Trophoblast cell (in vitro differentiated cells and primary cell): ENCODE measurements around the gene C1QTNF8.

ENCODE experiments used
- DNase-seq, 2 donors: peaks; one replicate each; pipeline ENCODE4 v3.0.0-alpha.2; 2016
- H2AFZ ChIP-seq: 2 replicates; pipeline ENCODE4 v1.6.1; 2013; ENCODE audit warnings: low read length, moderate library complexity, mild to moderate bottlenecking; ENCODE audit not compliant: insufficient read depth, poor library complexity
- H2AK5ac ChIP-seq: 2 replicates; pipeline ENCODE4 v1.6.1; 2013; ENCODE audit warnings: mild to moderate bottlenecking, low read length
- H2BK120ac ChIP-seq: 2 replicates; pipeline ENCODE4 v1.6.1; 2013; ENCODE audit warnings: low read length, mild to moderate bottlenecking, moderate library complexity; ENCODE audit not compliant: insufficient read depth, poor library complexity
- H2BK12ac ChIP-seq: 2 replicates; pipeline ENCODE4 v1.6.1; 2013; ENCODE audit warnings: mild to moderate bottlenecking, low read length, moderate library complexity
- H2BK5ac ChIP-seq: 2 replicates; pipeline ENCODE4 v1.6.1; 2013; ENCODE audit warnings: low read length, low read depth, moderate library complexity, mild to moderate bottlenecking; ENCODE audit not compliant: poor library complexity
- H3K14ac ChIP-seq: 2 replicates; pipeline ENCODE4 v1.6.1; 2013; ENCODE audit warnings: mild to moderate bottlenecking, low read length
- H3K18ac ChIP-seq: 2 replicates; pipeline ENCODE4 v1.6.1; 2013; ENCODE audit warnings: mild to moderate bottlenecking, low read length
- H3K23ac ChIP-seq: 2 replicates; pipeline ENCODE4 v1.6.1; 2013; ENCODE audit warnings: low read length
- H3K27ac ChIP-seq: 2 replicates; pipeline ENCODE4 v1.5.1; 2013; ENCODE audit warnings: low read depth, mild to moderate bottlenecking, inconsistent platforms, low read length, moderate library complexity
- H3K27me3 ChIP-seq: 2 replicates; pipeline ENCODE4 v1.6.1; 2013; ENCODE audit warnings: inconsistent platforms, mild to moderate bottlenecking, low read length, moderate library complexity; ENCODE audit not compliant: insufficient read depth
- H3K36me3 ChIP-seq, 2 experiments: 1 replicate in 1 of 2; 2 replicates in 1 of 2; pipeline ENCODE4 v1.6.1; 2013; ENCODE audit warnings: low read length in 2 of 2, mild to moderate bottlenecking in 2 of 2, moderate library complexity in 1 of 2; ENCODE audit not compliant: insufficient read depth in 2 of 2, control insufficient read depth in 1 of 2
- H3K4ac ChIP-seq: 2 replicates; pipeline ENCODE4 v1.6.1; 2013; ENCODE audit warnings: low read depth, mild to moderate bottlenecking, low read length, moderate library complexity
- H3K4me1 ChIP-seq, 2 experiments: 1 replicate in 1 of 2; 2 replicates in 1 of 2; pipeline ENCODE4 v1.6.1; 2013; ENCODE audit warnings: low read length in 2 of 2, mild to moderate bottlenecking in 2 of 2, moderate library complexity in 1 of 2; ENCODE audit not compliant: insufficient read depth in 2 of 2, control insufficient read depth in 1 of 2
- H3K4me2 ChIP-seq: 2 replicates; pipeline ENCODE4 v1.6.1; 2013; ENCODE audit warnings: inconsistent platforms, mild to moderate bottlenecking, low read length, moderate library complexity
- H3K4me3 ChIP-seq: 2 replicates; pipeline ENCODE4 v1.5.1; 2013; ENCODE audit warnings: mild to moderate bottlenecking, low read depth, low read length, inconsistent platforms
- H3K79me1 ChIP-seq: one replicate; pipeline ENCODE4 v1.6.1; 2013; ENCODE audit warnings: low read length
- H3K79me2 ChIP-seq: 2 replicates; pipeline ENCODE4 v1.6.1; 2013; ENCODE audit warnings: low read length, mild to moderate bottlenecking; ENCODE audit not compliant: control insufficient read depth, insufficient read depth, poor library complexity
- H3K9ac ChIP-seq: 2 replicates; pipeline ENCODE4 v1.6.1; 2013; ENCODE audit warnings: mild to moderate bottlenecking, low read length
- H3K9me3 ChIP-seq: 2 replicates; pipeline ENCODE4 v1.6.1; 2013; ENCODE audit warnings: low read depth, mild to moderate bottlenecking, control low read depth, inconsistent platforms, low read length; ENCODE audit not compliant: insufficient read depth
- H4K12ac ChIP-seq: 2 replicates; pipeline ENCODE4 v1.6.1; 2013; ENCODE audit warnings: low read depth, mild to moderate bottlenecking, low read length, moderate library complexity
- H4K8ac ChIP-seq: 2 replicates; pipeline ENCODE4 v1.6.1; 2013; ENCODE audit warnings: low read depth, mild to moderate bottlenecking, low read length, moderate library complexity
- H4K91ac ChIP-seq: one replicate; pipeline ENCODE4 v1.6.1; 2013; ENCODE audit warnings: low read depth, mild to moderate bottlenecking, low read length, moderate library complexity
- WGBS: extraction: QIAGEN DNeasy Blood & Tissue Kit; methylation state at CpG from one replicate; pipeline ENCODE4 v1.1.7; 2013; ENCODE audit warnings: missing lambda C conversion rate; ENCODE audit not compliant: insufficient read length, insufficient coverage; ENCODE audit errors: extremely low coverage; 5-methylcytosine and 5-hydroxymethylcytosine counted together

C1QTNF8 gene

DNA sequence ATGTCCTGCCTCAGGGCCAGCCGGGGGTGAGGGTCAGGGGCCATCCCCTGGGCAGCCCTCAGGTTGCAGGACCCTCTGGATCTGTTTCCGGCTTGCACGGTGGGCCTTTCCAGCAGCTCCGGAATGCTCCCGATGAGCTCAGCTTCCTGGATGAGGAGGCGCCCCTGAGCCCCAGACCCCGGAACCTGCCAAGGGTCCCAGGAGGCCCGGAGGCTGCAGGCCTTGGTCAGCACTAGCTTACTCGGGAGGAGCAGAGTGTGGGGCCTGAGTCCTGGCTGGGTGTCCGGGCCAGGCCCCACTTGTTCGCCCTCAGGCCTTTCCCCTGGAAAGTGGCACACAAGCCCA, 7.6 kb upstream of the C1QTNF8 start:
- Histone ChIP-seq H2AK5ac (no peak overlapping the region), H3K23ac (no peak overlapping the region), H2BK120ac (no peak overlapping the region), H2BK5ac (no peak overlapping the region), H3K4me2 (no peak overlapping the region), H3K79me1 (peaks cover 3% of the 10 kb centered on the region), H3K18ac (no peak overlapping the region), H2AFZ (no peak overlapping the region), H3K79me2 (no peaks in the 10 kb centered on the region), H4K8ac (no peak overlapping the region), H3K9me3 (no peaks in the 10 kb centered on the region), H3K4me3 (no peak overlapping the region), H3K27ac (no peak overlapping the region), H3K27me3 (no peaks in the 10 kb centered on the region), H3K14ac (no peak overlapping the region), H3K36me3 (no peaks in the 10 kb centered on the region), H2BK12ac (no peak overlapping the region), H4K91ac (no peak overlapping the region), H3K9ac (no peak overlapping the region), H4K12ac (no peak overlapping the region), H3K4ac (no peak overlapping the region), H3K4me1 (peaks cover 6% of the 10 kb centered on the region in 2 experiments)
- no CpG with 5 or more reads among the region's 11 CpGs for WGBS
- no peak for DNase-seq

DNA sequence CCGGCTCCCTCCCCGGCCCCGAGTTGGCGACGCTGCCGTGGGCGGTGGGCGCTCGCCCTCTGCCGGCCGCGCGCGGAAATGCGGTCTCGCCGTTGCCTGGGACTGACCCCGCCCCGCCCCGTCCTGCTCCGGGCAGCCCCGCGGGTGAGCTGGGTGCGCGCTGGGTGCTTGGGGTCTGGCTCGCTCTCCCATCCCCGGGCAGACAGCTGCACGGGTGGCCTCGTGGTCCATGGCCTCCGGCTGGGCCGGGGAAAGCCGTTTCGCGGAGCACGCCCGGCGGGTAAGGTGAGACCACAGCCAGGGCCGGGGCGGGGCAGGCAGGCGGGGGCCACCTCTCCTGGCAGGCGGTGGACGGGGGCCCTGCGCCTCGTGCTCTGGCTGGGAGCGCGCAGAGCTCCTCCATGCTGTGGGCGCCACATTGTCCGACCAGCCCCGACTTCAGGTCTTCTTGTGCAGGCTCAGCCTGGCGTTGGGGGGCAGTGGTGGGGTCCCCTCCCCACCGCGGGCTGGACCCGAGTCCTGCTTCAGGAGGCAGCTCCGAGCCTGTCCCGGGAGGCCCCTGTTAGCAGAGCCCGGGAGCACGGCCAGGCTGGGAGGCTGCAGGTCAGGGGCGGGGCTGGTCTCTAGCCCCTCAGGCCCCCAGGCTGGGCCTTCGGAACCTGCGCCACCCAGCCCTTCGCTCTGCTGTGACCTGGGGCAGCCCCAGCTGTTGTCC, 7.0 kb upstream of the C1QTNF8 start:
- no CpG with 5 or more reads among the region's 61 CpGs for WGBS
- Histone ChIP-seq H2BK5ac (no peak overlapping the region), H4K91ac (no peak overlapping the region), H3K4me2 (peak overlapping the region; percentile 79), H3K9ac (no peak overlapping the region), H3K79me2 (no peaks in the 10 kb centered on the region), H2AFZ (peak overlapping the region; percentile 67), H4K8ac (peak overlapping the region; percentile 23), H3K4me3 (peak overlapping the region; percentile 55), H3K27ac (no peak overlapping the region), H2AK5ac (no peak overlapping the region), H3K23ac (no peak overlapping the region), H2BK120ac (no peak overlapping the region), H3K9me3 (no peaks in the 10 kb centered on the region), H3K4ac (no peak overlapping the region), H3K27me3 (no peaks in the 10 kb centered on the region), H3K79me1 (peaks cover 3% of the 10 kb centered on the region), H3K18ac (no peak overlapping the region), H3K36me3 (no peaks in the 10 kb centered on the region), H3K4me1 (peaks cover 6% of the 10 kb centered on the region in 2 experiments), H2BK12ac (no peak overlapping the region), H4K12ac (no peak overlapping the region), H3K14ac (no peak overlapping the region)
- peak; percentile 5 to 65 for DNase-seq

DNA sequence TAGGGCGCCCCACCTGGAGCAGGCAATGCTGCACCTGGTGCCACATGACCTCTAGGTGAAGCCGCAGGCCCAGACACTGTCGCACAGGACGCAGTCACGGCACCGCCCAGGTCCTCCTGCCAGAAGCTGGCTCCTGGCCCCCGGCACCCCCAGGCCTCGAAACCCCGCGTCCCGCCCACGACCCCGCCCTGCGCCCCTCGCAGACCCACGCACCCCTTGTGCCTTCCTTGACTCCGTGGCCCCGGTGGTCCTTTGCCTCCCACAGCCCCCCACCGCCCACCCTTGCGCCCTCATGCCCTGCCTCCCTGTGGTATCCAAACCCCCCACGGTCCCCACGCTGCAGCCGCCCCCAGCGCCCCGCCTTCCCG, 6.3 kb upstream of the C1QTNF8 start:
- Histone ChIP-seq H3K79me2 (no peaks in the 10 kb centered on the region), H3K18ac (no peak overlapping the region), H2BK5ac (no peak overlapping the region), H3K36me3 (no peaks in the 10 kb centered on the region), H4K12ac (no peak overlapping the region), H4K8ac (no peak overlapping the region), H3K23ac (no peak overlapping the region), H3K79me1 (peaks cover 3% of the 10 kb centered on the region), H3K4me1 (peaks cover 6% of the 10 kb centered on the region in 2 experiments), H3K14ac (no peak overlapping the region), H3K4me3 (no peak overlapping the region), H2BK12ac (no peak overlapping the region), H2BK120ac (no peak overlapping the region), H3K9me3 (no peaks in the 10 kb centered on the region), H2AK5ac (no peak overlapping the region), H3K4ac (no peak overlapping the region), H3K27ac (no peak overlapping the region), H4K91ac (no peak overlapping the region), H2AFZ (no peak overlapping the region), H3K9ac (no peak overlapping the region), H3K27me3 (no peaks in the 10 kb centered on the region), H3K4me2 (no peak overlapping the region)
- no peak for DNase-seq
- no CpG with 5 or more reads among the region's 26 CpGs for WGBS

DNA sequence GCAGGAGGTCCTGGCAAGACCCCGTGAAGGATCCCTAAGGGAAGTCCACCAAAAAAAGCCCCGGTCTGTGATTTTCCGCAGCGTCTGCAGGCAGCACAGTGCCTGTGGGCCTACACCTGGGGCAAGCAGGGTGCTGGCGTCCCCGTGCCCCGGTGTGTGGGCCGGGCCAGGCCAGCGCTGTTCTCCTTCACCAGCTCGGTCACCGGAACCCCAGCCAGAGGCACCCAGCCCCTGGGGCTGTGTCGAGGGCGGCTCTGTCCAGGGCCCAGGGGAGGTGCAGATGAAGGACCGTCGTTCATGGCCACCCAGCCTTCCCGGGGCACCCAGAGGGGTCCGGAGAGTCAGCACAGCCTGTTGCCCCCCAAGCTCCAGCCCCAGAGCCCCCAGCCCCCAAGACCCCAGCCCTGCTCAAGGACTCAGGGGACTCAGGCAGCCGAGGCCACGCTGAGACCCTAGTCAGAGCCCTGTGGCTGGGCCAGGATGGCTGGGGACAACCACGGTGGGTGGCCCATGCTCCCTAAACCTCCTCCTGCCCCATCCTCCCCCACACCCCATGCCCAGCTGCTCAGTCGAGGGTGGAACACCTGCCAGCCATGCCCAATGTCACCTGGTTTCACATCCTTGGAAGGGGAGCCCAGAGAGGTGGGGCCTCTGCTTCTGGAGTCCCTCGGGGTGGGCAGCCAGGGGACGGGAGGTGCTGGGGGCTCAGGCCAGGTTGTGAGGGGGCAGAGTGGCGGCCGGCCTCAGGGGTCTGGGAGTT, 5.7 kb upstream of the C1QTNF8 start:
- Histone ChIP-seq H2BK12ac (no peak overlapping the region), H3K4me2 (no peak overlapping the region), H3K4me3 (no peak overlapping the region), H3K79me1 (peaks cover 3% of the 10 kb centered on the region), H4K91ac (no peak overlapping the region), H3K23ac (no peak overlapping the region), H2AK5ac (no peak overlapping the region), H2BK5ac (no peak overlapping the region), H3K9me3 (no peaks in the 10 kb centered on the region), H3K79me2 (no peaks in the 10 kb centered on the region), H3K4me1 (peaks cover 6% of the 10 kb centered on the region in 2 experiments), H3K4ac (no peak overlapping the region), H4K12ac (no peak overlapping the region), H3K9ac (no peak overlapping the region), H4K8ac (no peak overlapping the region), H3K14ac (no peak overlapping the region), H3K27me3 (no peaks in the 10 kb centered on the region), H3K36me3 (no peaks in the 10 kb centered on the region), H2AFZ (no peak overlapping the region), H2BK120ac (no peak overlapping the region), H3K18ac (no peak overlapping the region), H3K27ac (no peak overlapping the region)
- no peak for DNase-seq
- no CpG with 5 or more reads among the region's 25 CpGs for WGBS
